SK-N-SH (cell line): ENCODE measurements around the gene ITGAL. TPM values are rescaled to one million over a fixed set of nuclear protein-coding genes. Genes with fewer than 3 reads are reported as not detected.

Experiments
- CHD2 ChIP-seq: fragments of 150-350 bp; IDR thresholded peaks from 2 replicates; pipeline ENCODE4 v1.6.1; 2018; ENCODE audit warnings: low read length; ENCODE audit not compliant: partially characterized antibody
- CTCF ChIP-seq: fragments of 200-600 bp; sonication (generic); IDR thresholded peaks from 2 replicates; pipeline ENCODE4 v1.6.1; 2017; ENCODE audit warnings: antibody characterized with exemption, mild to moderate bottlenecking, moderate library complexity
- ELF1 ChIP-seq: IDR thresholded peaks from 2 replicates; pipeline ENCODE4 v1.4.0; 2012
- EZH2phosphoT487 ChIP-seq: fragments of 200-600 bp; sonication (generic); IDR thresholded peaks from 2 replicates; pipeline ENCODE4 v1.6.1; 2017; ENCODE audit warnings: low read depth, mixed run types, mild to moderate bottlenecking, antibody characterized with exemption, moderate library complexity, borderline replicate concordance
- FOSL2 ChIP-seq: IDR thresholded peaks from 2 replicates; pipeline ENCODE4 v1.4.0; 2012; ENCODE audit warnings: low read depth, mild to moderate bottlenecking, moderate library complexity, borderline replicate concordance
- FOXJ3 ChIP-seq: sonication (generic); formaldehyde crosslinking; IDR thresholded peaks from 2 replicates; pipeline ENCODE4 v1.5.1; 2020; ENCODE audit warnings: mild to moderate bottlenecking, missing genetic modification reagents
- JUND ChIP-seq: IDR thresholded peaks from 2 replicates; pipeline ENCODE4 v1.4.0; 2012
- MEF2A ChIP-seq: IDR thresholded peaks from 2 replicates; pipeline ENCODE4 v1.4.0; 2012; ENCODE audit warnings: low read depth, borderline replicate concordance
- MXI1 ChIP-seq: IDR thresholded peaks from 2 replicates; pipeline ENCODE4 v1.6.1; 2012; ENCODE audit warnings: mild to moderate bottlenecking, low read depth, low read length, improper control_type of control experiment
- NFIC ChIP-seq: IDR thresholded peaks from 2 replicates; pipeline ENCODE4 v1.4.0; 2012; ENCODE audit warnings: borderline replicate concordance
- PBX3 ChIP-seq: IDR thresholded peaks from 2 replicates; pipeline ENCODE4; 2012
- RAD21 ChIP-seq: IDR thresholded peaks from 2 replicates; pipeline ENCODE4 v1.6.1; 2012; ENCODE audit warnings: mild to moderate bottlenecking, low read length
- RCOR1 ChIP-seq: fragments of 150-350 bp; IDR thresholded peaks from 2 replicates; pipeline ENCODE4 v1.6.1; 2017; ENCODE audit warnings: antibody characterized with exemption, low read length
- REST ChIP-seq: IDR thresholded peaks from 2 replicates; pipeline ENCODE4 v1.6.1; 2012; ENCODE audit warnings: mild to moderate bottlenecking, low read depth, low read length, moderate library complexity
- RFX5 ChIP-seq: IDR thresholded peaks from 2 replicates; pipeline ENCODE4 v1.6.1; 2012; ENCODE audit warnings: mild to moderate bottlenecking, improper control_type of control experiment, low read length
- SIN3A ChIP-seq: IDR thresholded peaks from 2 replicates; pipeline ENCODE4 v1.6.1; 2012; ENCODE audit warnings: low read depth, mild to moderate bottlenecking, low read length, moderate library complexity, borderline replicate concordance
- TAF1 ChIP-seq: IDR thresholded peaks from 2 replicates; pipeline ENCODE4 v1.6.1; 2012; ENCODE audit warnings: low read depth, mild to moderate bottlenecking, low read length, moderate library complexity, borderline replicate concordance
- TEAD4 ChIP-seq: IDR thresholded peaks from 2 replicates; pipeline ENCODE4 v1.4.0; 2012; ENCODE audit warnings: mild to moderate bottlenecking, borderline replicate concordance; ENCODE audit not compliant: insufficient read depth
- USF2 ChIP-seq: fragments of 150-350 bp; IDR thresholded peaks from 2 replicates; pipeline ENCODE4 v1.6.1; 2017; ENCODE audit warnings: antibody characterized with exemption, low read length, low read depth, borderline replicate concordance
- YY1 ChIP-seq: IDR thresholded peaks from 2 replicates; pipeline ENCODE4 v1.4.0; 2012; ENCODE audit warnings: low read depth, mild to moderate bottlenecking
- ZBTB33 ChIP-seq: IDR thresholded peaks from 2 replicates; pipeline ENCODE4 v1.4.0; 2012; ENCODE audit warnings: low read depth, borderline replicate concordance
- polyA plus RNA-seq, 3 experiments: library from polyadenylated mRNA; depleted of rRNA; stranded (reverse); fragments of >200 nt; gene quantifications; 2 replicates each; pipeline ENCODE4 v1.2.3, GENCODE V29; 2012

Gene ITGAL
- polyA plus RNA-seq, 1 of the 3 experiments (the other 2 are of a cell fraction): 0.12 TPM

GRCh38 chr16:30526823-30527634 is 54.5 kb downstream of the ITGAL start (continued):
- 0 out of 2 replicates have a peak, but pooled peaks have one; percentile 1 for TF ChIP-seq MEF2A
- TF ChIP-seq EZH2phosphoT487: no peak
- peak; percentile 47; the same call in 1 of the 2 replicates for TF ChIP-seq RFX5
- TF ChIP-seq NFIC: 0 out of 2 replicates have a peak, but pooled peaks have one; percentile 6
- peak; percentile 85 for TF ChIP-seq MXI1
- TF ChIP-seq CHD2: no peak
- peak; percentile 80 for TF ChIP-seq TAF1
- TF ChIP-seq SIN3A: peak; percentile 64; the same call in 1 of the 2 replicates
- no peak for TF ChIP-seq USF2
- peak; percentile 66 for TF ChIP-seq YY1
- no peak for TF ChIP-seq TEAD4
- TF ChIP-seq REST: no peak
- no peak for TF ChIP-seq RCOR1
- peak; percentile 14; the same call in 1 of the 2 replicates for TF ChIP-seq RAD21
- TF ChIP-seq PBX3: no peak; the same call in 1 of the 2 replicates
- TF ChIP-seq FOXJ3: no peak
- no peak for TF ChIP-seq JUND
- 0 out of 2 replicates have a peak, but pooled peaks have one; percentile 7 for TF ChIP-seq ZBTB33
- peak; percentile 39 for TF ChIP-seq CTCF
- no peak for TF ChIP-seq FOSL2
- peak; percentile 34; the same call in 1 of the 2 replicates for TF ChIP-seq ELF1
- TF ChIP-seq, all 33 proteins: peak for 20
